IPS-20b (cell line): Measurements from ENCODE around the gene NBPF15.
"Not testable (repeated sequence)": the region's sequence is repeated elsewhere in the genome, so short reads cannot be mapped to it uniquely, and the experiment has no call there.

ENCODE experiments used
- H3K27ac ChIP-seq: one replicate; pipeline ENCODE4 v1.5.1; 2013; ENCODE audit warnings: low read length
- H3K27me3 ChIP-seq: 2 replicates; pipeline ENCODE4 v1.6.1; 2013; ENCODE audit warnings: mild to moderate bottlenecking, low read length, inconsistent platforms; ENCODE audit not compliant: insufficient read depth
- H3K36me3 ChIP-seq: 2 replicates; pipeline ENCODE4 v1.6.1; 2013; ENCODE audit warnings: low read depth, mild to moderate bottlenecking, inconsistent platforms, low read length, moderate library complexity; ENCODE audit not compliant: insufficient read depth
- H3K4me1 ChIP-seq: 2 replicates; pipeline ENCODE4 v1.6.1; 2013; ENCODE audit warnings: mild to moderate bottlenecking, control low read depth, inconsistent platforms, low read length, moderate library complexity; ENCODE audit not compliant: insufficient read depth
- H3K4me3 ChIP-seq: 2 replicates; pipeline ENCODE4 v1.5.1; 2013; ENCODE audit warnings: mild to moderate bottlenecking, low read length, inconsistent platforms
- H3K9ac ChIP-seq: 2 replicates; pipeline ENCODE4 v1.6.1; 2013; ENCODE audit warnings: low read depth, mild to moderate bottlenecking, inconsistent platforms, low read length, moderate library complexity
- H3K9me3 ChIP-seq: 2 replicates; pipeline ENCODE4 v1.6.1; 2013; ENCODE audit warnings: mild to moderate bottlenecking, low read depth, low read length, inconsistent platforms; ENCODE audit not compliant: insufficient read depth

Gene NBPF15

GRCh38 chr1:144461136-144461759, at the start of gene NBPF15:
TSS of gene NBPF15 (minus strand) at chr1:144461669. CDS start at chr1:144440003, 21,666 bp downstream.
- not testable (repeated sequence) for H3K27me3 ChIP-seq, H3K4me1 ChIP-seq, H3K36me3 ChIP-seq, H3K9me3 ChIP-seq, H3K9ac ChIP-seq, H3K27ac ChIP-seq
- H3K4me3 ChIP-seq: peak within 1 kb of the TSS; percentile 64; the same call in 1 of the 2 replicates

GRCh38 chr1:144496429-144496828, 35.0 kb upstream of the NBPF15 start:
- H3K36me3 ChIP-seq, H3K4me1 ChIP-seq, H3K9ac ChIP-seq, H3K4me3 ChIP-seq, H3K27ac ChIP-seq, H3K9me3 ChIP-seq, H3K27me3 ChIP-seq: not testable (repeated sequence)

GRCh38 chr1:144494130-144494529, 32.7 kb upstream of the NBPF15 start:
- H3K36me3 ChIP-seq, H3K27me3 ChIP-seq, H3K4me1 ChIP-seq, H3K9ac ChIP-seq, H3K9me3 ChIP-seq, H3K27ac ChIP-seq, H3K4me3 ChIP-seq: not testable (repeated sequence)

DNA sequence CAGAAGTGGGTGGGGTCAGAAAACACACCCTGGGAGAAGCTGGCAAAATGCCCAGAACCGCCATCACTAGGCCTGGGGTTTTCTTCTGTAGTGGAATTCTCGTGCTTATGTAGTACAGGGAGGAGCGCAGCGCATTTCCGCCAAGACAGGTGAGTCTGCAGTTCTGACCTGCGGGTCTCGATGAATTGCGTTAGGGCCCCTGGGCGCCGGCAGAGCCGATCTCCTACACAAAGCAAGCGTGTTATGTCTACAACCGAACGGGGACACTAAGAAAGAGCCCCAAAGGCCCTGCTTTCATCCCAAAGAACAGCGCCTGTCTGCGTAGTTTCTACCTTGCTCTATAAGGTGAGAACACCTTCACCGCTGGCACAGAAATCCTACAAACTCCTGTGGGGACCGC, 28.9 kb upstream of the NBPF15 start:
- H3K9ac ChIP-seq, H3K27ac ChIP-seq, H3K27me3 ChIP-seq, H3K36me3 ChIP-seq, H3K4me1 ChIP-seq, H3K9me3 ChIP-seq: not testable (repeated sequence)
- peak overlapping the region; percentile 60; the same call in 1 of the 2 replicates for H3K4me3 ChIP-seq

- H3K27ac ChIP-seq, H3K4me3 ChIP-seq, H3K36me3 ChIP-seq, H3K9ac ChIP-seq, H3K4me1 ChIP-seq, H3K27me3 ChIP-seq, H3K9me3 ChIP-seq: not testable (repeated sequence)
These were observed 25.5 kb upstream of the NBPF15 start for GRCh38 chr1:144487002-144487401.

GRCh38 chr1:144485048-144485993, 23.9 kb upstream of the NBPF15 start:
- not testable (repeated sequence) for H3K36me3 ChIP-seq, H3K9ac ChIP-seq, H3K27ac ChIP-seq, H3K9me3 ChIP-seq, H3K27me3 ChIP-seq, H3K4me3 ChIP-seq, H3K4me1 ChIP-seq

DNA sequence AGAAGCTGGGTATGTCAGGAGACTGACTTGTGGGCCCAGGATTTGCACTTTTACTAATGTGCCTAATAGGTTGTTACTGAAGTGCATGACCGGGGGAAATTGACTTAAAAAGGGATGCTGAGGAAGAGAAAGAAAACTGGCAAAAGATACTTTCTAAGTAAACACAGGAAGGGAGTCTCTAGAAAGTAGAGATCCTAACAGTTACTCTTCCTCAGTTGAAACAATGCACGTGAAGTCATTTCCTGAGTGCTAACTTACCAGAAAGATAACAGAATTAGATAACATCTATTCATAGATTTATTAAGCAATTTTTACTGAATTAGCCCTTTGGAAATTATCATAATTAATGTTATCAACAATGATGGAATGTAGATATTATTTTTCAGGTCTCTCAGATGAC, 12.4 kb upstream of the NBPF15 start:
- not testable (repeated sequence) for H3K9ac ChIP-seq, H3K27me3 ChIP-seq, H3K27ac ChIP-seq, H3K4me1 ChIP-seq, H3K9me3 ChIP-seq, H3K4me3 ChIP-seq, H3K36me3 ChIP-seq

DNA sequence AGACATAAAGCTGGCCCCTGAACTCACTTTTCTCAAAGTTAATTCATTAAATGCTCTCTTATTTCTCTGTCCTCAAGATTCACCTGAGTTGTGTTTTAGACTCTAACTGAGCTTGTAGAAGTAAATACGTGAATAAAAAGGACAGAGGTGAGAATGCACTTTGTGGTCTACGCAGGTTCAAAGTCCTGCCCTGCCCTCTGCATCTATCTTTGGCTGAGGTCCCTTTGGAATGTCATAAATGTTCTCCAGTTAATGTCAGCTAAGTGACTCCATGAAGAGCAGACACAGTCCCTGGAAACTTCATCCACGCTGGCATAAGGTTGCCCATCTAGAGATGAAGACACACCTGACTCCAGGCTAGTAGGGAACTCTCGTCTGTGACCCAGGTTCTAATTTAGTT, 10.0 kb upstream of the NBPF15 start:
- H3K27me3 ChIP-seq, H3K4me1 ChIP-seq, H3K9me3 ChIP-seq, H3K36me3 ChIP-seq, H3K4me3 ChIP-seq, H3K27ac ChIP-seq, H3K9ac ChIP-seq: not testable (repeated sequence)

GRCh38 chr1:144461778-144462177, 309 bp upstream of the NBPF15 start:
- H3K9me3 ChIP-seq, H3K27ac ChIP-seq, H3K27me3 ChIP-seq, H3K4me1 ChIP-seq, H3K4me3 ChIP-seq, H3K36me3 ChIP-seq, H3K9ac ChIP-seq: not testable (repeated sequence)

GRCh38 chr1:144460686-144461085, 783 bp downstream of the NBPF15 start:
- H3K9ac ChIP-seq, H3K9me3 ChIP-seq, H3K36me3 ChIP-seq, H3K4me1 ChIP-seq, H3K27ac ChIP-seq, H3K27me3 ChIP-seq: not testable (repeated sequence)
- peak overlapping the region; percentile 64; the same call in 1 of the 2 replicates for H3K4me3 ChIP-seq

GRCh38 chr1:144442402-144442801, 19.1 kb downstream of the NBPF15 start:
- H3K9ac ChIP-seq, H3K27ac ChIP-seq, H3K36me3 ChIP-seq, H3K9me3 ChIP-seq, H3K4me3 ChIP-seq, H3K27me3 ChIP-seq, H3K4me1 ChIP-seq: not testable (repeated sequence)

- not testable (repeated sequence) for H3K9me3 ChIP-seq, H3K9ac ChIP-seq, H3K36me3 ChIP-seq, H3K4me3 ChIP-seq, H3K27ac ChIP-seq, H3K4me1 ChIP-seq, H3K27me3 ChIP-seq
These were observed 21.7 kb downstream of the NBPF15 start for GRCh38 chr1:144439737-144440136.
